Stimulated activated CD4-positive, alpha-beta T cell treated with anti-CD3 and anti-CD28 coated beads, Interleukin-4, amount 100 ng/mL, for 48 hours (primary cell): ENCODE measurements around the gene SSH3.
A peak's percentile ranks its signal among the peaks of the same experiment; 100 is the strongest.

Source experiments
- DNase-seq, 2 donors: peaks; one replicate each; pipeline ENCODE4 v3.0.0-alpha.2; 2020; ENCODE audit warnings: low read depth in 2 of 2

Gene SSH3

GRCh38 chr11:67303132-67303834 lies at the start of gene SSH3:
Gene SSH3 (plus strand): TSS chr11:67303530. CDS start chr11:67303626, 96 bp downstream.
- DNase-seq, result no peak

GRCh38 chr11:67253872-67254624 lies 49.3 kb upstream of the SSH3 start:
- DNase-seq, result no peak

GRCh38 chr11:67254798-67255197 lies 48.5 kb upstream of the SSH3 start:
- no peak for DNase-seq

- DNase-seq, result no peak
Observed at GRCh38 chr11:67255353-67255752, 48.0 kb upstream of the SSH3 start.

GRCh38 chr11:67255864-67256263 lies 47.5 kb upstream of the SSH3 start:
- DNase-seq, result no peak

GRCh38 chr11:67256477-67257135 lies 46.7 kb upstream of the SSH3 start:
- DNase-seq, result no peak

GRCh38 chr11:67260406-67260805 lies 42.9 kb upstream of the SSH3 start:
- no peak for DNase-seq

GRCh38 chr11:67260885-67261639 lies 42.3 kb upstream of the SSH3 start:
- DNase-seq, result peak; percentile 51 to 66

GRCh38 chr11:67261640-67261945 lies 41.7 kb upstream of the SSH3 start:
- no peak for DNase-seq

GRCh38 chr11:67261946-67262681 lies 41.2 kb upstream of the SSH3 start:
- DNase-seq, result no peak

GRCh38 chr11:67262731-67263675 lies 40.3 kb upstream of the SSH3 start:
- peak; percentile 68 to 73 for DNase-seq

- no peak for DNase-seq
Observed at GRCh38 chr11:67264260-67264659, 39.1 kb upstream of the SSH3 start.

- DNase-seq, result no peak
Observed at GRCh38 chr11:67264877-67265632, 38.3 kb upstream of the SSH3 start.

GRCh38 chr11:67265633-67266448 lies 37.5 kb upstream of the SSH3 start:
- peak; percentile 65 to 70 for DNase-seq

- DNase-seq, result no peak
Observed at GRCh38 chr11:67266449-67267187, 36.7 kb upstream of the SSH3 start, which contains the start of gene GRK2. Gene GRK2 (plus strand): TSS chr11:67266473. CDS start chr11:67266700, 227 bp downstream.

GRCh38 chr11:67267188-67268080 lies 35.9 kb upstream of the SSH3 start:
- DNase-seq, result no peak
